ENCODE data around the gene MRPL36. TPM values are rescaled to one million over a fixed set of nuclear protein-coding genes. Genes with fewer than 3 reads are reported as not detected.

The MRPL36 gene
- total and polyA plus RNA-seq, 2 donors (not counting 3 experiments of a cell fraction or from before 2014, with no cell fraction given) = 70.3 to 72.7 TPM

DNA sequence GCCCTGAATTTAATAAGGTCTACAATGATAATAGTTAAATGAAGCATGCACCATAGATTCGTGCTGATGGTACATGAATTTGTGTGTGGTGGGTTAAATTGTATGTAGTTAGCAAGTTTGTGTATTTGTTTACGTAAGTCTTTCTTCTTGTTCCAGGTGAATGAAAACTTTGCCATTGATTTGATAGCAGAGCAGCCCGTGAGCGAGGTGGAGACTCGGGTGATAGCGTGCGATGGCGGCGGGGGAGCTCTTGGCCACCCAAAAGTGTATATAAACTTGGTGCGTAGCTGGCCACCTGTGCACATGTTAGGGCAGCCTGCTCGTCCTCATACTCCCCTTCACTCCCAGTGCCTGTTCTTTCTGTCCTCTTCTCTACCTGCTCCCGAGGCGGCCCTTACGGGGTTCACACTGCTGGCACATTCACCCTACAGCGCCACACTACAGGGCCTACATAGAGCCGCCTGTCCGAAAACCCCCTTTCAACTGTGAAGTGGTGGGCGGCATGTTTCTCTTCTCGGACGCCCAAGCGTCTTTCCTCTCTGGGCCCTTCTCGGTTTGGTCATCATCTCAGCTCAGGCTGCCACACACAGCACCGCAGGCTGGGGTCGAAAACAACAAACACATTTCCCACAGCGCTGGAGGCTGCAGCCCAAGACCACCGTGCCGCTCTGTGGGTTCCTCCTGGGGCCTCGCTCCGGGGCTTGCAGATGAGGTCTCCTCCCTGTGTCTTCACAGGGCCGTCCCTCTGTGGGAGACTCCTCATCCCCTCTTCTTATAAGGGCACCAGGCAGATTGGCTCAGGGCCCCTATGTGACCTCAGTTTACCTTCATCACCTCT, 14.8 kb upstream of the MRPL36 start:
- H3K9me3 ChIP-seq (replicated peaks; ENCODE audit: control insufficient read depth, insufficient read depth, low read length) = no peaks in the 10 kb centered on the region
- no peak overlapping the region for H3K4me2 ChIP-seq (ENCODE audit: insufficient read depth, low read length)
- intact Hi-C loops (cut with micrococcal nuclease) (no loop called here), dilution Hi-C loops (cut with MboI; ENCODE audit: extremely low pct_ligation_motif_present, low sequenced_read_pairs) (no loop called here)
- peaks cover 18% of the 10 kb centered on the region for H3K79me2 ChIP-seq (ENCODE audit: control insufficient read depth, insufficient read depth, low read length)
- H3K9ac ChIP-seq (replicated peaks; ENCODE audit: extremely low read depth, insufficient read depth, low read length) = no peak overlapping the region
- no peaks in the 10 kb centered on the region for H4K20me1 ChIP-seq (replicated peaks; ENCODE audit: control insufficient read depth, extremely low read depth, insufficient read depth, low read length)
- no peaks in the 10 kb centered on the region for H3K27me3 ChIP-seq (ENCODE audit: control insufficient read depth in 2 of 2, insufficient read depth in 2 of 2, low read length in 2 of 2)
- H2AFZ ChIP-seq (ENCODE audit: low read depth, low read length) = no peak overlapping the region
- H3K4me1 ChIP-seq (ENCODE audit: control insufficient read depth, extremely low read depth, insufficient read depth, low read length) = no peaks in the 10 kb centered on the region
- H3K27ac ChIP-seq (ENCODE audit: insufficient read depth, low read depth, low read length) = no peak overlapping the region
- TF ChIP-seq, protein P1, sequence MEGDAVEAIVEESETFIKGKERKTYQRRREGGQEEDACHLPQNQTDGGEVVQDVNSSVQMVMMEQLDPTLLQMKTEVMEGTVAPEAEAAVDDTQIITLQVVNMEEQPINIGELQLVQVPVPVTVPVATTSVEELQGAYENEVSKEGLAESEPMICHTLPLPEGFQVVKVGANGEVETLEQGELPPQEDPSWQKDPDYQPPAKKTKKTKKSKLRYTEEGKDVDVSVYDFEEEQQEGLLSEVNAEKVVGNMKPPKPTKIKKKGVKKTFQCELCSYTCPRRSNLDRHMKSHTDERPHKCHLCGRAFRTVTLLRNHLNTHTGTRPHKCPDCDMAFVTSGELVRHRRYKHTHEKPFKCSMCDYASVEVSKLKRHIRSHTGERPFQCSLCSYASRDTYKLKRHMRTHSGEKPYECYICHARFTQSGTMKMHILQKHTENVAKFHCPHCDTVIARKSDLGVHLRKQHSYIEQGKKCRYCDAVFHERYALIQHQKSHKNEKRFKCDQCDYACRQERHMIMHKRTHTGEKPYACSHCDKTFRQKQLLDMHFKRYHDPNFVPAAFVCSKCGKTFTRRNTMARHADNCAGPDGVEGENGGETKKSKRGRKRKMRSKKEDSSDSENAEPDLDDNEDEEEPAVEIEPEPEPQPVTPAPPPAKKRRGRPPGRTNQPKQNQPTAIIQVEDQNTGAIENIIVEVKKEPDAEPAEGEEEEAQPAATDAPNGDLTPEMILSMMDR (IDR thresholded peaks at IDR 0.05; ENCODE audit: extremely low read depth in 1 of 2, insufficient read depth in 1 of 2, low read depth in 1 of 2, low read length in 2 of 2) = no peak
- TF ChIP-seq POLR2AphosphoS5 (IDR thresholded peaks at IDR 0.05; ENCODE audit: insufficient read depth, low read depth, low read length) (no peak), GATA2 (IDR thresholded peaks at IDR 0.05; ENCODE audit: insufficient read depth, insufficient read length, low read depth, low read length) (no peak), EZH2 (IDR thresholded peaks at IDR 0.05; ENCODE audit: borderline replicate concordance, low read depth, low read length, severe bottlenecking) (no peak), MYC (IDR thresholded peaks at IDR 0.05; ENCODE audit: low read depth, low read length) (no peak)
- H3K36me3 ChIP-seq (ENCODE audit: control insufficient read depth in 2 of 2, extremely low read depth in 1 of 2, insufficient read depth in 2 of 2, low read length in 2 of 2) = peaks cover 18 to 37% of the 10 kb centered on the region in 2 experiments
- BruUV-seq (replicated peaks) = no TSS peak
- CTCF ChIA-PET = no interaction called here
- no peak for FAIRE-seq
- POLR2A ChIA-PET = no interaction called here
- no peaks in the 10 kb centered on the region for H3K9me1 ChIP-seq (replicated peaks; ENCODE audit: control insufficient read depth, extremely low read depth, insufficient read depth, low read length)
- DNase-seq (ENCODE audit: low read depth, low spot score) = no peak
- no peak overlapping the region for H3K4me3 ChIP-seq (replicated peaks in 1 of 3; ENCODE audit: insufficient read depth in 1 of 3, low read depth in 1 of 3, low read length in 3 of 3)

All from endothelial cell of umbilical vein (primary cell).